Endothelial cell (in vitro differentiated cells): ENCODE results near the gene RASSF7. TPM values are rescaled to one million over a fixed set of nuclear protein-coding genes. Genes with fewer than 3 reads are reported as not detected.

Experiments
- DNase-seq: peaks from one replicate; pipeline ENCODE4 v3.0.0; 2021; ENCODE audit warnings: low spot score
- H3K27ac Mint-ChIP-seq: one replicate; pipeline ENCODE4 v1.8.0; 2021; ENCODE audit warnings: mixed read lengths, inconsistent platforms; ENCODE audit not compliant: unreplicated experiment
- H3K27me3 Mint-ChIP-seq: one replicate; pipeline ENCODE4 v1.8.0; 2021; ENCODE audit warnings: mild to moderate bottlenecking, moderate library complexity, mixed read lengths, inconsistent platforms; ENCODE audit not compliant: unreplicated experiment
- H3K36me3 Mint-ChIP-seq: one replicate; pipeline ENCODE4 v1.8.0; 2021; ENCODE audit warnings: mild to moderate bottlenecking, low read depth, mixed read lengths, inconsistent platforms; ENCODE audit not compliant: unreplicated experiment
- H3K4me1 Mint-ChIP-seq: one replicate; pipeline ENCODE4 v1.8.0; 2021; ENCODE audit warnings: mild to moderate bottlenecking, mixed read lengths, inconsistent platforms; ENCODE audit not compliant: unreplicated experiment
- H3K4me3 Mint-ChIP-seq: one replicate; pipeline ENCODE4 v1.8.0; 2021; ENCODE audit warnings: mild to moderate bottlenecking, mixed read lengths, inconsistent platforms; ENCODE audit not compliant: unreplicated experiment
- H3K9me3 Mint-ChIP-seq: one replicate; pipeline ENCODE4 v1.8.0; 2021; ENCODE audit warnings: mixed read lengths, inconsistent platforms; ENCODE audit not compliant: unreplicated experiment
- CTCF ChIP-seq: fragments of 200-600 bp; sonication (generic); IDR thresholded peaks from one replicate; pipeline ENCODE4 v1.5.0; 2021; ENCODE audit warnings: antibody characterized with exemption; ENCODE audit not compliant: unreplicated experiment
- total RNA-seq: library from RNA; stranded (reverse); fragmentation: NEBNext Ultra II Directional; extraction: Animal tissue kit (Norgen Biotek cat#: 25700); gene quantifications from one replicate; pipeline ENCODE4 v1.2.1, GENCODE V29; 2021; ENCODE audit not compliant: unreplicated experiment

The RASSF7 gene
- total RNA-seq, 1 donor from 2014 or later, result 8.9 TPM

GRCh38 chr11:555780-556661, 4.7 kb upstream of the RASSF7 start:
- no peak for DNase-seq
- H3K27ac Mint-ChIP-seq, result no peak overlapping the region
- no peaks in the 10 kb centered on the region for H3K9me3 Mint-ChIP-seq
- peaks cover 3% of the 10 kb centered on the region for H3K36me3 Mint-ChIP-seq
- no peak for TF ChIP-seq CTCF
- no peak overlapping the region for H3K4me3 Mint-ChIP-seq
- peaks cover 14% of the 10 kb centered on the region for H3K27me3 Mint-ChIP-seq
- H3K4me1 Mint-ChIP-seq, result peaks cover 3% of the 10 kb centered on the region

GRCh38 chr11:556662-557256, 4.0 kb upstream of the RASSF7 start:
- Mint-ChIP-seq H3K4me1 (peaks cover 3% of the 10 kb centered on the region), H3K4me3 (no peak overlapping the region), H3K27me3 (peaks cover 18% of the 10 kb centered on the region), H3K36me3 (peaks cover 3% of the 10 kb centered on the region), H3K27ac (no peak overlapping the region), H3K9me3 (no peaks in the 10 kb centered on the region)
- DNase-seq, result no peak
- no peak for TF ChIP-seq CTCF

GRCh38 chr11:557328-558132, 3.2 kb upstream of the RASSF7 start:
- Mint-ChIP-seq H3K9me3 (no peaks in the 10 kb centered on the region), H3K36me3 (peaks cover 3% of the 10 kb centered on the region), H3K27me3 (peaks cover 18% of the 10 kb centered on the region), H3K27ac (no peak overlapping the region), H3K4me3 (no peak overlapping the region), H3K4me1 (peaks cover 3% of the 10 kb centered on the region)
- DNase-seq, result no peak
- TF ChIP-seq CTCF, result no peak

- Mint-ChIP-seq H3K4me3 (no peak overlapping the region), H3K9me3 (no peaks in the 10 kb centered on the region), H3K27me3 (peaks cover 18% of the 10 kb centered on the region), H3K36me3 (peaks cover 3% of the 10 kb centered on the region), H3K27ac (no peak overlapping the region), H3K4me1 (peaks cover 3% of the 10 kb centered on the region)
- no peak for DNase-seq
- no peak for TF ChIP-seq CTCF
Measured at GRCh38 chr11:558503-558902, 2.3 kb upstream of the RASSF7 start.
